ENCODE data around the gene TXNDC12.
"Not testable (repeated sequence)": the region's sequence is repeated elsewhere in the genome, so short reads cannot be mapped to it uniquely, and the experiment has no call there.

Gene TXNDC12

DNA sequence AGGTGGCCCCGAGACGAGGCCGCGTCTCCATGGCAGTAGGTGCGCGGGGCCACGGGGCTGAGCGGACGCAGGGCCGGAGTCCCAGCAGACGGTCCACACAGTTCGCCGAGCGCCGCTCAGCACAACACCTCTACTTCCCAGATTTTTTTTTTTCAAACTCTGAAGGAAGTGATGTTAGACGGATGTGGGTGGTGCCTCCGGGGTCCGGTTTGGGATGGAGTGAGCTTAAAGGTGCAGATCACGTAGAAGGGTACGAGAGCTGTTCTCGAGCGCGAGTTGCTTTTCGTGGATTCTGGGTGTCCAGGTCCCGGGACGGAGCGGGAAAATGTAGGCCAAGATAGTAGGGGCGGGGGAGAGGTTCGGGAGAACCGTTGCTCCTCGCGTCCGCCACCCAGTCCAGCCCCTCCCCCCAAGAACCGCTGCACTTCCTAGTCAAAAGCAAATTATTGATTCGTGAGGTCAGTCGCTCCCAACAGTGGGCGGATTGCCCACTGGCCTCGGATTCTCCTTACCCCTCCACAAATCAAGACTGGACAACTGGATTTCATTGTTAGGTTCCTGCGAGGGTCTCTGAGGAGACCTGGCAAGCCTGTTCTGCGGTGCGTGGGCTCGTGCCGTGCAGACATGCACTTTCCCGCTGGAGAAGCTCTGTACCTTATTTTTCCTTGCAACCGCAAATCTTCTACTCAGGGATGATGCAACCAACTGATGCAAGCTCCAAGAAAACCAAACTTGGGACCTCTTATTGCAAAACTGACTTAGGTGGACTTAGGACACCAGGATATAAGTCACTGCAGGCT lies at the start of gene TXNDC12:
TXNDC12 (minus strand) TSS at position 126 of the 800 bp plus-strand sequence; CDS start at position 31, 95 bp downstream.
- no peaks in the 10 kb centered on the region for H3K36me3 ChIP-seq (ENCODE audit: control insufficient read depth, insufficient read depth, low read length)
- H3K4me1 ChIP-seq (ENCODE audit: control insufficient read depth, insufficient read depth, low read length) = peaks cover 28% of the 10 kb centered on the region
- H3K9ac ChIP-seq (ENCODE audit: low read length) = peak within 1 kb of the TSS; percentile 92

GRCh38 chr1:52102336-52103013 lies 47.5 kb upstream of the TXNDC12 start:
- Histone ChIP-seq H3K4me1 (ENCODE audit: control insufficient read depth, insufficient read depth, low read length) (peaks cover 5% of the 10 kb centered on the region), H3K4me3 (ENCODE audit: low read length) (no peak overlapping the region), H3K36me3 (ENCODE audit: control insufficient read depth, insufficient read depth, low read length) (no peaks in the 10 kb centered on the region), H3K9me3 (ENCODE audit: control insufficient read depth, low read length) (no peaks in the 10 kb centered on the region), H3K9ac (ENCODE audit: low read length) (no peak overlapping the region), H3K27me3 (ENCODE audit: control insufficient read depth, insufficient read depth, low read length) (no peaks in the 10 kb centered on the region)

More for the DNA sequence above, at the start of gene TXNDC12:
- no peaks in the 10 kb centered on the region for H3K27me3 ChIP-seq (ENCODE audit: control insufficient read depth, insufficient read depth, low read length)
- peak within 1 kb of the TSS; percentile 96 for H3K4me3 ChIP-seq (ENCODE audit: low read length)
- H3K9me3 ChIP-seq (ENCODE audit: control insufficient read depth, low read length) = no peaks in the 10 kb centered on the region

DNA sequence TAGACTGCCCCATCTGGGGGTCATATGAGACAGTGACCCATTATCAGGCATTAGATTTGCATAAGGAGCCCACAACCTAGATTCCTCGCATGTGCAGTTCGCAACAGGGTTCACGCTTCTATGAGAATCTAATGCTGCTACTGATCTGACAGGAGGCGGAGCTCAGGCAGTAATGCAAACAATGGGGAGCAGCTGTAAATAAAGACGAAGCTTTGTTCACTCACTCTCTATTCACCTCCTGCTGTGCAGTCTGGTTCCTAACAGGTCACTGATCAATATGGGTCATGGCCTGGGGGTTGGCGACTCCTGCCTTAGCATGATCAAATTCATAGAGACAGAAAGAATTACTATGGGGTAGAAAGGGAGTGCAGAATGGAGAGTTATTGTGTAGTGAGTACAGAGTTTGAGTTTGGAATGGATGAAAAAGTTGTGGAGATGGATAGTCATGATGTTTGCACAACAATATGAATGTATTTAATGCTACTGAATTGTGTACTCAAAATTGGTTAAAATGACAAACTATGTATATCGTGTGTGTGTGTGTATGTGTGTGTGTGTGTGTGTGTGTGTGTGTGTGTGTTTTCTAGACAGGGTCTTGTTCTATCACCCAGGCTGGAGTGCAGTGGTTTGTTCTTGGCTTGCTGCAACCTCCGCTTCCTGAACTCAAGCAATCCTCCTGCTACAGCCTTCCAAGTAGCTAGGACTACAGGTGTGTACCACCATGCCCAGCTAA lies 43.3 kb upstream of the TXNDC12 start:
- H3K9me3 ChIP-seq (ENCODE audit: control insufficient read depth, low read length) = no peaks in the 10 kb centered on the region
- H3K27me3 ChIP-seq (ENCODE audit: control insufficient read depth, insufficient read depth, low read length) = no peaks in the 10 kb centered on the region
- peaks cover 5% of the 10 kb centered on the region for H3K4me1 ChIP-seq (ENCODE audit: control insufficient read depth, insufficient read depth, low read length)
- no peak overlapping the region for H3K9ac ChIP-seq (ENCODE audit: low read length)
- no peaks in the 10 kb centered on the region for H3K36me3 ChIP-seq (ENCODE audit: control insufficient read depth, insufficient read depth, low read length)
- H3K4me3 ChIP-seq (ENCODE audit: low read length) = no peak overlapping the region

DNA sequence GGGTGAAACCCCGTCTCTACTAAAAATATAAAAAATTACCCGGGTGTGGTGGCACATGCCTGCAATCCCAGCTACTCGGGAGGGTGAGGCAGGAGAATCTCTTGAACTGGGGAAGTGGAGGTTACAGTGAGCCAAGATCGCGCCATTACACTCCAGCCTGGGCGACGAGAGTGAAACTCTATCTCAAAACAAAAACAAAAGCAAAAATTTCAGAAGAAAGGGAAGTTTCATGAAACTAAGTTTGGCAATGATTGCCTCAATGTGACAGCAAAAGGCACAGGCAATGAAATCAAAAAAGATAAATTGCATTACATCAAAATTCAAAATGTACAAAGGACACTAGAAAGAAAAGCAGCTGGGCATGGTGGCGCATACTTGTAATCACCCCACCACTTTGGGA lies 41.2 kb upstream of the TXNDC12 start:
- no peaks in the 10 kb centered on the region for H3K36me3 ChIP-seq (ENCODE audit: control insufficient read depth, insufficient read depth, low read length)
- no peaks in the 10 kb centered on the region for H3K27me3 ChIP-seq (ENCODE audit: control insufficient read depth, insufficient read depth, low read length)
- H3K9ac ChIP-seq (ENCODE audit: low read length) = no peak overlapping the region
- peaks cover 5% of the 10 kb centered on the region for H3K4me1 ChIP-seq (ENCODE audit: control insufficient read depth, insufficient read depth, low read length)
- no peaks in the 10 kb centered on the region for H3K9me3 ChIP-seq (ENCODE audit: control insufficient read depth, low read length)
- no peak overlapping the region for H3K4me3 ChIP-seq (ENCODE audit: low read length)

GRCh38 chr1:52094300-52094699 lies 39.3 kb upstream of the TXNDC12 start:
- not testable (repeated sequence) for H3K27me3 ChIP-seq (ENCODE audit: control insufficient read depth, insufficient read depth, low read length); H3K36me3 ChIP-seq (ENCODE audit: control insufficient read depth, insufficient read depth, low read length); H3K4me1 ChIP-seq (ENCODE audit: control insufficient read depth, insufficient read depth, low read length); H3K9ac ChIP-seq (ENCODE audit: low read length); H3K9me3 ChIP-seq (ENCODE audit: control insufficient read depth, low read length); H3K4me3 ChIP-seq (ENCODE audit: low read length)

- not testable (repeated sequence) for H3K27me3 ChIP-seq (ENCODE audit: control insufficient read depth, insufficient read depth, low read length); H3K9ac ChIP-seq (ENCODE audit: low read length); H3K36me3 ChIP-seq (ENCODE audit: control insufficient read depth, insufficient read depth, low read length); H3K9me3 ChIP-seq (ENCODE audit: control insufficient read depth, low read length); H3K4me1 ChIP-seq (ENCODE audit: control insufficient read depth, insufficient read depth, low read length); H3K4me3 ChIP-seq (ENCODE audit: low read length)
Observed at GRCh38 chr1:52087892-52088291, 32.9 kb upstream of the TXNDC12 start.

DNA sequence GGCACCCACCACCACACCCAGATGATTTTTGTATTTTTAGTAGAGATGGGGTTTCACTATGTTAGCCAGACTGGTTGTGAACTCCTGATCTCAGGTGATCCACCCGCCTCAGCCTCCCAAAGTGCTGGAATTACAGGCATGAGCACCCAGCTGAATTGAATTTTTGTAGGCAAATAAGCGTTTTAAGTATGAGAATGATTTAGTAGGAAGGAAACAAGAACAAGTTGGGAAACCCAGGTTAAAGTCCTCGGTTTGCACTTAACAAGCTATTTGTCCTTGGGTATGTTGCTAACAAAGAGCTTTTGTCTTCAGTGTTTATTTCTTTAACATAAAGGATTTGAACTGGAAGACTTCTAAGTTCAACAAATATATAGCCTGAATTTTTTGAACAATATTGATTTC lies 25.0 kb upstream of the TXNDC12 start:
- H3K4me3 ChIP-seq (ENCODE audit: low read length) = no peak overlapping the region
- no peaks in the 10 kb centered on the region for H3K27me3 ChIP-seq (ENCODE audit: control insufficient read depth, insufficient read depth, low read length)
- H3K9me3 ChIP-seq (ENCODE audit: control insufficient read depth, low read length) = no peaks in the 10 kb centered on the region
- H3K4me1 ChIP-seq (ENCODE audit: control insufficient read depth, insufficient read depth, low read length) = no peaks in the 10 kb centered on the region
- H3K36me3 ChIP-seq (ENCODE audit: control insufficient read depth, insufficient read depth, low read length) = no peaks in the 10 kb centered on the region
- no peak overlapping the region for H3K9ac ChIP-seq (ENCODE audit: low read length)

GRCh38 chr1:52077277-52077676 lies 22.3 kb upstream of the TXNDC12 start:
- H3K9ac ChIP-seq (ENCODE audit: low read length); H3K4me3 ChIP-seq (ENCODE audit: low read length); H3K9me3 ChIP-seq (ENCODE audit: control insufficient read depth, low read length); H3K27me3 ChIP-seq (ENCODE audit: control insufficient read depth, insufficient read depth, low read length); H3K4me1 ChIP-seq (ENCODE audit: control insufficient read depth, insufficient read depth, low read length); H3K36me3 ChIP-seq (ENCODE audit: control insufficient read depth, insufficient read depth, low read length): not testable (repeated sequence)

- no peaks in the 10 kb centered on the region for H3K4me1 ChIP-seq (ENCODE audit: control insufficient read depth, insufficient read depth, low read length)
- H3K4me3 ChIP-seq (ENCODE audit: low read length) = no peak overlapping the region
- no peaks in the 10 kb centered on the region for H3K27me3 ChIP-seq (ENCODE audit: control insufficient read depth, insufficient read depth, low read length)
- no peak overlapping the region for H3K9ac ChIP-seq (ENCODE audit: low read length)
- H3K36me3 ChIP-seq (ENCODE audit: control insufficient read depth, insufficient read depth, low read length) = no peaks in the 10 kb centered on the region
- no peaks in the 10 kb centered on the region for H3K9me3 ChIP-seq (ENCODE audit: control insufficient read depth, low read length)
Observed at GRCh38 chr1:52072291-52072690, 17.3 kb upstream of the TXNDC12 start.

DNA sequence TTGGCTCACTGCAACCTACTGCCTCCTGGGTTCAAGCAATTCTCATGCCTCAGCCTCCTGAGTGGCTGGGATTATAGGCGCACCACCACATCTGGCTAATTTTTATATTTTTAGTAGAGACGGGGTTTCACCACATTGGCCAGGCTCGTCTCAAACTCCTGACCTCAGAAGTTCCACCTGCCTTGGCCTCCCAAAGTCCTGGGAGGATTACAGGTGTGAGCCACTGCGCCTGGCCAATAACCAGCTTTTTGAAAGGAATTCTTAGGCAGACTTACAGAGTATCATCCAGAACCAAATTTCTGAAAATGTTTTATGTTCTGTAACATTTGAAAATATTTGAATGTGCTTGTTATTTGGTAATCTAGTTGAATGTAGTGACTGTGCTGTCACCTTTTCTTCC lies 15.7 kb upstream of the TXNDC12 start:
- Histone ChIP-seq H3K4me1 (ENCODE audit: control insufficient read depth, insufficient read depth, low read length) (no peaks in the 10 kb centered on the region), H3K27me3 (ENCODE audit: control insufficient read depth, insufficient read depth, low read length) (no peaks in the 10 kb centered on the region), H3K36me3 (ENCODE audit: control insufficient read depth, insufficient read depth, low read length) (no peaks in the 10 kb centered on the region), H3K9me3 (ENCODE audit: control insufficient read depth, low read length) (no peaks in the 10 kb centered on the region), H3K9ac (ENCODE audit: low read length) (no peak overlapping the region), H3K4me3 (ENCODE audit: low read length) (no peak overlapping the region)

GRCh38 chr1:52063192-52063591 lies 8.2 kb upstream of the TXNDC12 start:
- Histone ChIP-seq H3K9ac (ENCODE audit: low read length) (no peak overlapping the region), H3K27me3 (ENCODE audit: control insufficient read depth, insufficient read depth, low read length) (no peaks in the 10 kb centered on the region), H3K36me3 (ENCODE audit: control insufficient read depth, insufficient read depth, low read length) (no peaks in the 10 kb centered on the region), H3K4me1 (ENCODE audit: control insufficient read depth, insufficient read depth, low read length) (peaks cover 11% of the 10 kb centered on the region), H3K4me3 (ENCODE audit: low read length) (no peak overlapping the region), H3K9me3 (ENCODE audit: control insufficient read depth, low read length) (no peaks in the 10 kb centered on the region)

GRCh38 chr1:52060822-52061221 lies 5.8 kb upstream of the TXNDC12 start:
- H3K36me3 ChIP-seq (ENCODE audit: control insufficient read depth, insufficient read depth, low read length) = no peaks in the 10 kb centered on the region
- no peaks in the 10 kb centered on the region for H3K9me3 ChIP-seq (ENCODE audit: control insufficient read depth, low read length)
- no peak overlapping the region for H3K4me3 ChIP-seq (ENCODE audit: low read length)
- H3K27me3 ChIP-seq (ENCODE audit: control insufficient read depth, insufficient read depth, low read length) = no peaks in the 10 kb centered on the region
- peaks cover 24% of the 10 kb centered on the region for H3K4me1 ChIP-seq (ENCODE audit: control insufficient read depth, insufficient read depth, low read length)
- H3K9ac ChIP-seq (ENCODE audit: low read length) = no peak overlapping the region

Data from mucosa of stomach (tissue), 1 donor.